HG02884 (cell line): ENCODE data around the gene BLACAT1.

Experiments used
- ATAC-seq: cut with Tn5 transposase; IDR thresholded peaks from one replicate; pipeline ENCODE4 v1.9.1; 2021; ENCODE audit warnings: mild to moderate bottlenecking, moderate library complexity; ENCODE audit not compliant: unreplicated experiment

The BLACAT1 gene

DNA sequence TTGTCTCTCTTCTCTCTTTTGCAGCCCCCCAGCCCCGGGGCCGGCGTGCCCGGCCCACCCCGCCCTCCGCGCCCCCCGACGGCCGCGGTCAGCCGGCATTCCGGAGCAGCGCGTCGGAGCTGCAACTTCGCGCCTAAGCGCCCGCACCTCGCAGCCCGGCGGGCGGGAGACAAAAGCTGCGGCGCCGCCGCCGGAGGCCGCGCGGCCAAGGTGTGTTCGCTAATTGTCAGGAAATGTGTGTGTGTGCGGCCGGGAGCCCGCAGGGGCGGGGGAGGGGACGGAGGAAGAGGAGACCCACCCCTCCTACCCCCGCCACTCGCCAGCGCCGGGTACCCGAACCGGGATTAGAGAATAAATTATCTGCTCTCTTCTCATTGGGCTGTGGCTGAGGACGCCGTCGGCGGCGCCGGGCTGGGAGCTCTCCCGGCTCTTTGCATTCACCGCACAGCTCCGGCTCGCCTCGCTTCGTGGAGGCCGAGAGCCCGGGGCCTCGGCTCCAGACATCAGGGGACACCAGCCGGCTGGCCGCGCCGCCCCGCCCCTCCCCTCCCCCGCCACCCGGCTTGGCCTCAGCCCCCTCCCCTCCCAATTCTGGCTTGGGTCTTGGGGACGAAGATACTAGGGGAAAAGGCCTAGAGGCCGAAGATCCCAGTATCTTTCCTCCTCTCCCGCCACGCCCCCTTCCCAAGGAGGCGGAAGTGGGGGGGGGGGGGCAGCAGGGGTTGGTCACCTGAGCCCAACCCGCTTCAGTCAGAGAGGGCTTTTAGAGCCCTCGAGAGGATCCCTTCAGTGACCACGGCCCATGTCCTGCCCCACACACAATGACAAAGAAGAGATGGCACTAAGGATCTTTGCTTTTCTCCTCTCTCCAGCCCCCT lies 1.3 kb upstream of the BLACAT1 start:
- ATAC-seq = no peak

DNA sequence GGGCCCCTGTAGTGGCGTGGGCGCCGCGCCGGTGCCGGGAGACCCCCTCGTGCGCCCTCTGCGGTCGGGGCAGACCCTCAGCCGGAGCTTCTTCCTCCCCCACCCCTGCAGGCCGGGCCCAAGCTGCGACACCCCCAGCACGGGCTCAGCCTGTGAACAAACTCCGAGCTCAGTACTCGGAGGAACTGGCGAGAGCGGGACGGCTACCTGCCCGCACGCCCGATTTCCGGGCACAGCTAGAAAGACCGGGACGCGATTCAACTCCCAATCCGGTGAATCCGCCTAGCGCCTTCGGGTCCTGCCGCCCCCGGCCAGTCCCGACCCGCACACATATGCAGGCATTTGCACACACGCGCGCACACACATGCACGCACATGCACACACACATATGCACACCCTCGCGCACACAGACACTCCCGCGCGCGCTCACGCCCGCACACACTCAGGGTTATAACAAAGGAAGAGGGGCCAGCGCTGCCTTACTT lies 580 bp upstream of the BLACAT1 start:
- ATAC-seq = no peak

DNA sequence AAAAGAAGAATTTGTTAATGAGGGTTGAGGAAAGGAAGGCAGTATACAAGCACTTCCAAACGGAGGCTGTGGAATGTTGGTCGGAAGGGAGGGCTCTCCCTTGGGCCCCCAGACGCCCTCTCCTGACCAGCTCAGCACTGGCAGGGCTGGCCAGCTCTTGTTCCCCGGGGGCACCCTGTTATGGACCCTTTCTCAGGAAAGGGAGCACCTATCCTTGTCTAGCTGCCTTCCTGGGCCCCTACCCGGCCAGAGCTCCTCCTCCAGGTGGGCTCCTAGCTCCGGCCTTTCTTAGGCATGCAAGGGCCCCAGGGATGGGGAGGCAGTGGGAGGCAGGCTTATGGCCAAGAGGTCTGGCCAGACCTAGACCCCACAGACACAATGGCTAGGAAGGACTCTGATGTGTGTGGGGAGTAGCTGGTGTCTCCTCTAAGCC lies 926 bp downstream of the BLACAT1 start:
- ATAC-seq = no peak

DNA sequence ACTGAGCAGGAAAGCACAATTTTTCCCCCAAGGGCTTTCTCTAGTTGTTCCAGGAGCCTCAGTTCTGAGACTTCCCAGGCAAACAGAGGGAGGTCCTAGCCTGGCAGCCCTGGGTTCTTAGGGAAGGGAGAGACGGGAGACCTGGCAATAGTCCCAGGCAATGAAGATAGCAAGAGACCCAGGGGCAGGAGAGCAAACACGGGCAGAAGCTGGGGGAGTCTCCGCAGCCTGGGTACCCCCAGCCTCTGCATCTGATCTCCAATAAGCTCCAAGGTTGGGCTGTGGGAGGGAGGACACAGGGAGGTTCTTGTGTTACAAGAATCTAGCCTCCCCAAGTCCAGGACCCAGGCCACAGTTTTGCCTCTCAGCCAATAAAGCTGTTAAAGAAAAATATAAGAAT lies 2.4 kb downstream of the BLACAT1 start:
- ATAC-seq = no peak

DNA sequence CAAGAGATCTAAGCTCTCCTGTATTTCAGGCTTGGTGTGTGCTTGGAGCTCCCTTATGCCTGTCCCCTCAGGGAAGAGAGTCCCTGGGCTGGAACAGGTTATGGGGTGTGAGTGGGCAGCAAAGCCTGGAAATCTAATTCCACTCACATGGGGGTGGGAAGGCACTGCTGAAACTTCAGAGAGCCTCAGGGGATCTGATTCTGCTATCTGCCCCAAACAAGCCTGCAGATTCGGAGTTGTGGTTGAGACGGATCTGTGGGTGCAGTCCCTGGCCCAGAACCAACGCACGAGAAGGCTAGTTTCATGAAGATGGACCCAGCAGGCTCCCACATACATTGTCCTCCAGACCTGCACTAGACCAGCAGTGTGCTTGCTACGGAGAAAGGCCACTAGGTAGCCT lies 2.9 kb downstream of the BLACAT1 start:
- ATAC-seq = no peak

DNA sequence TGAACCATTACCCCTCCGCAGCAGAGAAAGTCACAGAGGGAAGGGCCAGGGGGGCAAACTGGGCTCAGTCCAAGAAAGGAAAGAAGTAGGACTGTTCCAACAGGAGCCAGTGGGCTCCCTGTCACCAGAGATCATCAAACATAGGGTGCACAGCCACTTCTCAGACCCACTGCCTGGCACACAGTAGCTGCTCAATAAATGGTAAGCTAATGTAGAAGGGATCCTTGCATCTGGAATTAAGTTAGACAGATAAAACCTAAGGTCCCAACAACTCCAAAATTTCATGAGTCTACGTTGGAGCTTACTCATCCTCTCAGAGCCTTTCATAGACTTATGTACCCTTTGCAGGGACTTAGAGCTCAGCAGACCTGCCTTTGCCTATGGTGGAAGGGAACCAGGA lies 3.5 kb downstream of the BLACAT1 start:
- ATAC-seq = no peak

DNA sequence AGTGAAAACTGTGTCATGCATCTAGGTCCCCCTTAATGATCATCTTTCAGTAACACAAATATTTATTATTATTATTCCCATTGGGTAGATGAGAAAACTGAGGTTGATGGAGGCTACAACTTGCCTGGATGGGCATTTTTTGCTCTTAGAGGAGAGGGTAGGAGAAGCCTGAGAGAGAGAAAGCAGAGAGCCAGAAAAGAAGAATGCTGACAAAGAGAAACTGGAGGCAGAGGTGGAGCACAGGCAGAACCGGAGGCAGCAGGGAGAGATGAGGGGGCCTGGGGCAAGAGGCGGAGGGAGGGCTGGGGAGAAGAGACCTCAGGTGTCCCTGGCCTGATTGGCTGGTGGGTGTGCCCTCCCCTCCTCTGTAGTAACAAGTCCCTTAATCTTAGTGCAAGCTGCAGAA lies 4.1 kb downstream of the BLACAT1 start:
- ATAC-seq = no peak

DNA sequence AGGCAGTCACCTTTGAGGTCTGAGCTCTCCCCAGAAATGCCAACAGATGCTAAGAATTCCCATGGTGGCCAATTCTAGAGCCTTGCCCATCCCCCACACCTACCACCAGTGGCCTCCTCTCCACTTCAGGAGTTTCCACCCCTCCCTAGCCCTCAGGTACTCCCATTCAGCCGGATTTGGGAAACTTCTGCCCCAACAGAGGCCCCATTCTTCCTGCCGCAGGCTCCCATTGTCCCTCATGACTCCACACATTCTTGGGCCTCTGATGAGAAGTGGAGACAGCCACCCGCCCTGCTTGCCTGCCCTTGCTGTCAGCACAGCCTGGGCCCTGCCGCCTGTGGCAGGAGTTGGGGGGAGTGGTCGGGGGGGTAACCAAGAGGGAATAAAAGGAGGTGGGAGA lies 4.6 kb downstream of the BLACAT1 start:
- no peak for ATAC-seq

DNA sequence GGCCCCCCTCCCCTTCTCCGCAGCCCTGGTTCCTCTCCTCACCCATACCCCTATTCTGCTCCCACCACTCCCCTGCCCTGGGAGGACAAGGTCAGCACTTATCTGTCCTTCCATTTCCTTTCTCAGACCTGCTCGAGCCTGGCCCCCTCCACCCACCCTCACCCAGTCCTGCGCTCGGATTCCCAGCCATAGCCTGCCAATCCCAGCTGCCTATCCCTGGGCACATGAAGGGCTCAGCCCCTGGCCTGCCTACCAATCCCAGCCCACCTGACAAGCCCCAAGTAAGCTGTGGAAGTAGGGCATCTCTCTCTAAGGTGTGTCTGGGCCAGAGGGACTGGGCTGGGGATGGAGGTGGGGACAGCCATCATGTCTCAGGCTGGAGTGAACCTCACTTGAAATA lies 5.4 kb downstream of the BLACAT1 start:
- no peak for ATAC-seq

DNA sequence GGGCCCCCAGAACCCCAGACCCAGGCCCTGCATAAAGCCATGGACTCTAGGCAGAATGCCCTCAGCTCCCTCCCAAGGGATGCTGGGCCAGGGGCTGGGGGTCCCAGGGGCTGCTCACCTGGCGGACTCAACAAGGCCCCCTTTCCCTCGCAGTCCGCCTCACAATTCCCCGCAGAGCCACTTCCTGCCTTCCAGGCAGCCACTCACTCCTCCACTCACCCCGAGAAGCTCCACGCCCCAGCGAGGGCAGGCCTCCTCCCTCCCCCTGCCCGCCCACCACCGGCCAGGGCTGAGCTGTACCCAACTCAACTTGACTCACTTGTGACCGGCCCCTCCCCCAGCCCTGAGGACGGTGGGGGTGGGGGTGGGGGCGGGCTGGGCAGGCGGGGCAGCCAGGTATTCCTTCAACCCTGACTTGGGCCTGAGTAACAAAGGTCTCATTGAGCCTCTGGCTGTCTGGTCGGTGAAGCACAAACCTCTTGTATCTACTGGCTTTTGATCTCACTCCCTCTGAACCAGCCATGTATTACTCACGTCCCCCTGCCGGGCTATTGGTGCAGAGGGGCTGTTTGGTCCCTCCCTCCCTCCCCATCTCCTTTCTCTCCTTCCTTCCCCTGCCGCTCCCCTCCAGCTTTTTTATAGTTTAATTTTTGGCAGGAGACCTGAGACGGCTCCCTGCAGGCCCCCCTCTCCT lies 5.9 kb downstream of the BLACAT1 start:
- no peak for ATAC-seq

DNA sequence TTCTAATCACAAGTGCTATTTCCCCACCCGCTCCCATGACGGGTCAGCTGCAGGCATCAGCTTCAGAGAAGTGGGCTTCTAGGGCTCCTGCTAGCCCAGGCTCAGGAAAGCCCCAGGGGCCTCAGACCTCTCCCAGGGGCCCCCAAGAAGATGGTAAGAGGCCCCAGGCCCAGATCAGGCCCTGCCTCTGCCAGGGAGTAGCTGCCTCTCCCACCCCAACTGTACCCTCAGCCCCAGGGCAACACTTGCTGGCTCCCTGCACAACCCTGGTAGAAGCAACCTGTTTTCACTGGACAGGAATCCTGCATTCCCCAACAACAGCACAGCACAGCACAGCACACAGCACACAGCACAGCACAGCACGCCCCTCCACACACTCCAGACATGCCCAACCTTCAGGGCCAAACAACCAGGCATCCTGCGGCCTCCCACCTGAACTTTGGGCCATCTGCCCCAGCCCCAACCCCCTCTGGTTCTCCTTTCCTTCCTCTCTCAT lies 6.5 kb downstream of the BLACAT1 start:
- ATAC-seq = no peak

DNA sequence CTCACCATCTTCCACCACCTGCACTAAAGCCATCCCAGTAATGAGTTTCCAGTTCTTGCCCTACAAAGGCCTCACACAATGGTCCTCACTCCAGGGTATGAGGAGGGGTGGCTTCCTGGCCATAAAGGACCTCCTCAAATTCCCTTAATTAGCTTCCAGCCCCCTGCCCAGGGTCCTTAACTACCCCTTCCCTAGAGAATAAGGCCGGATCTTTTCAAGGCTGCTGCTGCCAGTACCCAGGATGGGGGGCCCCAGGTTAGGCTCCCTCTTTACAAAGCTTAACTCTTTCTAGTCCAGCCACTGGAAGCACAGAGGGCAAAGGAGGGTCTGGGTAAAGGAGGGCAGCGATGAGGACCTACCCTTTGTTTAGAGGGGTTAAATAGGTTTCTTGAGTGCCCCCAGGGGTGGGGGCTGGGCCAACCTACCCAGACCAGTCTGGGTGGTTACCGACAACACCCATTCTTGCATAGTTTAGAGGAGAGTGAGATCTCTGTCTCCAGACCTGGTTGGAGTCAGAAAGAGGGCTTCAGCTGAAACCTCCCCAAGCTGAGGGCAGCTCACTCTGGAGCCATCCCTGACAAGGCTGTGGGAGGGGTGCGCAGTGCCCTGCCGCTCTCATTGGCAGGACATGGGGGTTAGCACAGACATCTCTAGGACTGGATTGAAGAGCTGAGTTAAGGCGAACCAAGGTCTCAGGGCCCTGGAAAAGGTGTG lies 7.1 kb downstream of the BLACAT1 start:
- no peak for ATAC-seq

DNA sequence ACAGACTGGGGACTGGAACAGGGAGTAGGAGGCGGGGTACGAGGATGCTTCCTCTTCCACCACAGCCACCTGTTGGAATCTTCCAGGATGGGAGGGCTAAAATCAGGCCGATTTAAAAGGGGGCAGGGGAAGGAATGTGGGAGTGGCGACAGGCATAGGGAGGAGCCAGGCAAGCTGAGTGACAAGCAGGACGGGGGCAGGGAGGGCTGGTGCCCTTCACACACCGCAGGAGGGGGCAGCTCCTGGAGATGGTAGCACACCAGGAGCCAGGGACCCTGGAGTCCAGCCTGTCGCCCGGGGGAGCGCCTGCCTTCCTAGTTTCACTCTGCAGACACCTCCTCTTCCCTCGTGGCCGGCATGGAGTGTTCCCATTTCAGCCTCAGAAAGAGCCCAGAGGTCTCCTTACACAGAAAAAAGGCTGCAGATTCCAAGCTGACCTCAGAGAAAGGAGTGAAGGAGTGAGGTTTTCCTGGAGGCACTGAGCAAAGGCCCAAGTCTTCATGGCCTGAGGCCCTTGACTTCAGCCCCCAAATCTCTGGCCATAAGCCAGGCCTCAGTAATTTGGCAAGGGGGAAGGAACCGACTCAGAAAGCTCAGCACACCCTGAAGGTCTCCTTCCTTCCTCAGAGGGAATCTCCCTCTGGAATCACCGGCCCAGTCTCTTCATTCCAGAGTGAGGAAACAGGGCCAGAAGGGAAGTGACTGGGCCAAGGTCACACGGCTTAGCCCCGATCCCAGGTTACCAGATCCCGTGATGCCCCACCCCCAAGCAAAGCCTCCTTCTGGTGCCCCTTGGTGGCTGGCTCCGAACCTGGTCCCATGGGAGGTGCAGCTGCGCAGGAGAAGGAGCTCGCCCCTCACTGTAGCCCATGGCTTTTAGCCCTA lies 8.1 kb downstream of the BLACAT1 start:
- ATAC-seq = no peak

DNA sequence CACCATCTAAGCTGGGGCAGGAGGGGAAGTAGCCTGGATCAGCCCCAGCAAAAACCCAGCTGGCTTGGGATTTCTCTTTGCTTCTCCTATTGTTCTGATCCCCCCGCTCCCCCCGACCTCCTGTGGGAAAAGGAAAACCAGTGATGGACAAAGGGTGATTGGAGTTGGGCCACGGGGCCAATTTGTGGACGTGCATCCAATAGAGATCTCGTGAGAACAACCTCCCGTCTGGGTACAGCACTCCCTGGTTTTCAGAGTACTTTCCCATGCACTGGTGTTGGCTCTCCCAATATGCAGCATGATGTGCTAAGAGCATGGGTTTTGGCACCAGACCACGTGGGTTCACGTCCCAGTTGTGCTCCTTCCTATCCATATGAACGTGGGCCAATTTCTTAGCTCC lies 9.0 kb downstream of the BLACAT1 start:
- ATAC-seq = no peak

DNA sequence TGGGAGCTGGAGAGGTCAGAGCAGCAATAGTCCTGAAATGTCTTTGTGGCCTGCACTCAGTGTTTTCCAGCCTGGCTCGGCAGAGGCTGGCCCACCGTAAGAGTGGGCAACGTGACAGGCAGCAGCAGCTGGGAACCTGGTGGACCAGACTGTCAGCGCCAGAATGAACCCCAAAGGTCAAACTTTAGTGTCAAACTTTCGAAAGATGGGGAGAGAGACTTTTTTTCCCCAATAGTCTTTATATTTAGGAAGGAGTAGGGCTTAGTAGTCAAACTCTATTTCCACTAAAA lies 10.3 kb downstream of the BLACAT1 start:
- ATAC-seq = no peak

DNA sequence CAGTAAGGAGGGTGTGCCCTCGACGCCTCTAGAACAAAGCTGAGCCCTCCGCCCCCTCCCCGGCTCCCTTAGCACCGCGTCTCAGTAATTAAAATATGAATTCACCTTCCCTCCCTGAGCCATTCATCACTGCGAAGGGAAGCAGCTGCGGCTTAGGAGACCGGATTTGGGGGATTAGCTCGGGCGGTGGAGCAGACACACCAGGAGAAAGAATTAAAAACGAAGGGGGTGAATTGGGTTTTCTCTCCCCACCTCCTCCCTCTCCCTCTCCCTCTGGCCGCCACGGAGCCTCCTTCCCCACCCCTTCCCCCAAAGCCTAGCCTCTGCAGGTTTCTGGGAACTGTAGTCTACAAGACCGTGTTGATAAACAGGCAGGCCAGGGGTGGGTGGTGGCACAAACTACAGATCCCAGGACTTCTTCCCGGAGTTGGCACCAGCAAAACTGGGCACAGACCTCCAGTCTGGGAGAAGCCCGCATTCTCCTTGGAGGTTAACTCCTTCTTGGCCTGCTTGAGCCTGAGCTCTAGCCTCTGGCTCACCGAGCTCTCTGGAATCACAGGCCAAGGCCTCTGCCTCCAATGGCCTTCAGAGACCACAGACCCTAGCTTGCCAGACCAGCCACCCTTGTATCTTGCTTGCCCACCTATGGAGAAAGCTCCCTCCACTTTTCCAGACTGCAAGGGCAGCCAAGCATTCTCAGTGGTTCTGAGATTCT lies 10.8 kb downstream of the BLACAT1 start:
- no peak for ATAC-seq

DNA sequence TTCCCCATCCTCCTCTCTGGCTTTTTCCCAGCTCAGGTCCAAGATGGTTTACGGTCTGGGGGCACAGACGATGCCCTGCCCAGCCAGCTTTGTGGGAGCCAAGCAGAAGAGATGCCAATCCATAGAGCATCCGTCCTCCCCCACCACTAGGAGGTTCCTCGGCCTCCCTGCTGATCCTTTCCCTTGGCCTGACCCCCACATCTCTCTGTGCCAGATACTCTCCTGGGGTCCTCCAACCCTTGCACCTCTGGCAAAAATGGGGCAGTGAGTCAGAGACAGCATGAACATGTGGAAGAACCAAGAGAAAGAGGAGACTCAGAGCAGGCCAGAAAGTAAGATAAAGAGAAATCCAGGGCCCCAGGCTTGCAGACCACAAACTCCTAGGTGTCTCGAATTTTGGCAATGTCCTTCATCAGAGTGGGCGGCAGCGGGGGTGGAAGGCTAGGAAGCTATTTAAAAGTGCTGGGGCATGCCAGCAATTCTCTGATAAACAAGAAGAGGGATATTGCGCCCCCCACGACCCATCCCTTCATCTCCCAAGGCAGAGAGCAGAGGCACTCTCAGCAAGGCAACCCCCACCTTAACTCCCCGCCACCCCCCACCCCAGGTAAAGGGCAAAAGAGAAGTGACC lies 11.4 kb downstream of the BLACAT1 start:
- ATAC-seq = no peak

DNA sequence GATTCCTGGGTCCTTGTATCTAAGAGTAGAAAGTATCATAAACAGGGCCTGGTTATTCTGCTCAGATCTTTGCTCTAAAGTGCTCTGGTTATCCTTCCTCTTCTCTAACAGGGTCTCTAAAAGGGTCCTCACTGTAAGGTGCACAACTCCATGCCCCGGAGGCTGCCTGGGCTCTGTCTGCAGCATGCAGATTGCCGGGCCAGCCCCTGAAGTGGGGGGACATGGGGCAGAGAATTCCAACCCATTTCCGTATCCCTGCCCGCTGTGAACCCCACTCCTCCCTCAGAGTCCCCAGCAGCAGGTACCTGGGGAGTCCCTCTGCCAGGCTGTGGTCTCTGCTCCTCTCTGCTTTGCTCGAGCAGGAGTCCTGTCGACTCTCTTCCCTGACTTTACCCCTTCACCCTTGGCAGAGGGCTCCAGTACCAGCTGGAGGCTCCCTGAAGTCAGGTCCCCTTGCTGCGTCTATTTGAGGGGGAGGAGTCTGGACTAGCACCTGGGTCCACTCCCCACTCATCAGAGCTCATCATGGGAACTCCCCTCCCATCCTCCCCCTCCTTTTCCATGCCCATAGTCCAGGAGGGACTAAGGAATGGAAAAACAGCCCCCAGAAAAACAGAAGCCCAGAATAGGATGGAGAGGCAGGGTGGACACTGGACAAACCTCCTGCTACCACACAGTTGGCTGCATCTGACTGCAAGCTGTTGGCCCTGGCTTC lies 12.1 kb downstream of the BLACAT1 start:
- no peak for ATAC-seq
